ENCODE data around the gene DMD. TPM values are rescaled to one million over a fixed set of nuclear protein-coding genes. Genes with fewer than 3 reads are reported as not detected.

The DMD gene
- total RNA-seq, 2 experiments from 2014 or later = 0.14 to 0.37 TPM

DNA sequence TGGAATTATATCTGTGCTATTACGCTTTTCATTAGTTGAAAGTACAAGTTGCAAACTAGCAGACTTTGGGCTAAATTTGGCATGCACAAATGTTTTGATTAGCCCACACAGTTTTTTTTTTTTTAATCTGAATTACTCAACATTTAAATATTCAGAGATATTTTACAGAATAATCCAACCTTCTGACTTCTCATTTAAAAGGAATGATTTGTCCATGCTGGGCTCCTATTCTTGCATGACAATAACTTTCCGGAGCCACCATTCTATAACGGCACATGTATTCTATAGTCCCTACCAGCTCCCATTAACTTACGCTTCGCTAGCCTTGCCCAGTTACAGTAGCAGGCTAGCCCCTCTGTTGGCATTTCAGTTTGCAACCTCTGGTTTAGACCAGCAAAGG is 1920.2 kb downstream of the DMD start:
- DNase-seq = no peak
- CTCF ChIA-PET = no interaction called here
- H3K9me3 Mint-ChIP-seq = no peaks in the 10 kb centered on the region
- no peaks in the 10 kb centered on the region for H3K4me1 Mint-ChIP-seq (ENCODE audit: low read depth)
- intact Hi-C loops (cut with micrococcal nuclease) = loop anchor here (10.0 kb wide), 1 partner anchor 316 kb away; no protein-coding TSS in a partner anchor
- no peaks in the 10 kb centered on the region for H3K27me3 Mint-ChIP-seq (ENCODE audit: low read depth)
- no peak overlapping the region for H3K27ac Mint-ChIP-seq
- H3K36me3 Mint-ChIP-seq (ENCODE audit: low read depth) = no peaks in the 10 kb centered on the region
- no peak overlapping the region for H3K4me3 Mint-ChIP-seq

DNA sequence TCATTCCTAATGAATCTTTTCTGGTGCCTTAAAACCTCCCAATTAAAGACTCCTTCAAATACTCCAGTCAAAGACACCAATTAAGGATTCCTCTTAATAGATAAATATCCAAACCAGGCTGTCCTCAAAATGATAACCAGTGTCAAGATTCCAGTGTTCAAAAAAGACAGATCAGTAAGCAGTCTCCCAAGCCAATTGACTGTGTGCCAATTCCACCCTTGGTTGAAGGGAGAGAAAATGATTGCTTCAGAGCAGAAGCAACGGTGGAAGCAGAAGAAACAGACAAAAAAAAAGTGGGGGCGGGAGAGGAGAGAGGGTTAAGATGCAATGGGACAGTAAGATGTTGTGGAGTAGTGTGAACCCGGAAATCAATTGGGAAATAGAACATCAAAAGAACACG is 1923.5 kb downstream of the DMD start:
- no peak for DNase-seq
- Mint-ChIP-seq H3K27ac (no peak overlapping the region), H3K36me3 (ENCODE audit: low read depth) (no peaks in the 10 kb centered on the region), H3K4me3 (no peak overlapping the region), H3K4me1 (ENCODE audit: low read depth) (no peaks in the 10 kb centered on the region), H3K27me3 (ENCODE audit: low read depth) (no peaks in the 10 kb centered on the region), H3K9me3 (no peaks in the 10 kb centered on the region)
- CTCF ChIA-PET = no interaction called here
- intact Hi-C loops (cut with micrococcal nuclease) = no loop called here

DNA sequence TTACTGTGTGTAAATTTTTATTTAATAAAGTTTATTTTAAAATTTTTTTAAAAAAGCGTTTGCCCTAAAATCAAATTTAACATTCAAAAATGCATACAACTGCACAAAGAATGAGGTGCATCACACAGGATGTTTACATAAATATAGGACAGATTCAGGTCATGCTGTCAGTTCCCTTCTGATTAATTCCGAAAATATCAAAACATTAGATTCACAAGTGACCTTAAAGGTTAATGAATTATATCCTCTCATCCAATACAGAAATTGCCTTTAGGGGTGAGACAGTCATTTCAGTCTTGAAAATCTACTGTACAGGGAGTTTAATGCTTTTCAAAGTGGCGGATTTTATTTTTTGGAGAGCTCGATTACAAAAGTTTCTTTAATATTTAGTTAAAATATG is 1930.8 kb downstream of the DMD start:
- Mint-ChIP-seq H3K36me3 (ENCODE audit: low read depth) (no peaks in the 10 kb centered on the region), H3K27ac (no peak overlapping the region), H3K27me3 (ENCODE audit: low read depth) (peaks cover 2% of the 10 kb centered on the region), H3K9me3 (no peaks in the 10 kb centered on the region), H3K4me1 (ENCODE audit: low read depth) (no peaks in the 10 kb centered on the region), H3K4me3 (no peak overlapping the region)
- intact Hi-C loops (cut with micrococcal nuclease) = no loop called here
- DNase-seq = no peak
- CTCF ChIA-PET = no interaction called here

DNA sequence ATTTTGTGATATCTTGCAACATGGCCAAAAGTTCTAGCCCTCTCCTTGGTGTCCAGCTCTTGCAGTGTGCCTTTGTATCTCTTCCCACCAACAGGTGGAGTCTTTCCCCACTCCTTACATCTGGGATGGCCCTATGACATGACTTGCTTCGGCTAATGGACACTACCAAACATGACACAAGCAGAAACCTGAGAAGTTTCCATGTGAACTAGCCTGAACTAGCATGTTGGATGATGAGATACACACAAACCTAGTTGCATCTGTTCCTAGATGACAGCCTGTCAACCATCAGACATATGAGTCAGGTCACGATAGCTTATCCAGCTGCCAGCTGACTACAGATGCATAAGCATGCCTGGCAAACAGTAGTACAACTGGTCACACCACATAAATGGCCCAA is 1932.0 kb downstream of the DMD start:
- CTCF ChIA-PET = no interaction called here
- Mint-ChIP-seq H3K27me3 (ENCODE audit: low read depth) (peaks cover 2% of the 10 kb centered on the region), H3K4me1 (ENCODE audit: low read depth) (no peaks in the 10 kb centered on the region), H3K27ac (no peak overlapping the region), H3K36me3 (ENCODE audit: low read depth) (no peaks in the 10 kb centered on the region), H3K9me3 (no peaks in the 10 kb centered on the region), H3K4me3 (no peak overlapping the region)
- no peak for DNase-seq
- intact Hi-C loops (cut with micrococcal nuclease) = no loop called here

DNA sequence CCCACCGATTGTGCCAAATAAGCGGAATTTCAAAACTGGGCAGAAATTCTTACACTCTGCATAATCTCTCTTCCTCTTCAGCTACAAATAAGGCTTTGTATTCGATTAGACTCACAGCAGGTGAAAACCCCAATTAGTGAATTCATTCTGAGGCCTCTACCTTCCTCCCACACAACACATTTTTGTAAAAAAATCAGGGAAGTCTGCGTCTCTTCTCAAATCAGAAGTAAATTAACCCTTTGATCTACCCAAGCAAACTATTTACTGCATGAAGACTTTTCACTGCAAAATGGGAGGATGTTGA is 1938.9 kb downstream of the DMD start:
- CTCF ChIA-PET = no interaction called here
- Mint-ChIP-seq H3K4me1 (ENCODE audit: low read depth) (no peaks in the 10 kb centered on the region), H3K27ac (no peak overlapping the region), H3K9me3 (no peaks in the 10 kb centered on the region), H3K27me3 (ENCODE audit: low read depth) (peaks cover 6% of the 10 kb centered on the region), H3K4me3 (no peak overlapping the region), H3K36me3 (ENCODE audit: low read depth) (no peaks in the 10 kb centered on the region)
- DNase-seq = no peak
- intact Hi-C loops (cut with micrococcal nuclease) = no loop called here

DNA sequence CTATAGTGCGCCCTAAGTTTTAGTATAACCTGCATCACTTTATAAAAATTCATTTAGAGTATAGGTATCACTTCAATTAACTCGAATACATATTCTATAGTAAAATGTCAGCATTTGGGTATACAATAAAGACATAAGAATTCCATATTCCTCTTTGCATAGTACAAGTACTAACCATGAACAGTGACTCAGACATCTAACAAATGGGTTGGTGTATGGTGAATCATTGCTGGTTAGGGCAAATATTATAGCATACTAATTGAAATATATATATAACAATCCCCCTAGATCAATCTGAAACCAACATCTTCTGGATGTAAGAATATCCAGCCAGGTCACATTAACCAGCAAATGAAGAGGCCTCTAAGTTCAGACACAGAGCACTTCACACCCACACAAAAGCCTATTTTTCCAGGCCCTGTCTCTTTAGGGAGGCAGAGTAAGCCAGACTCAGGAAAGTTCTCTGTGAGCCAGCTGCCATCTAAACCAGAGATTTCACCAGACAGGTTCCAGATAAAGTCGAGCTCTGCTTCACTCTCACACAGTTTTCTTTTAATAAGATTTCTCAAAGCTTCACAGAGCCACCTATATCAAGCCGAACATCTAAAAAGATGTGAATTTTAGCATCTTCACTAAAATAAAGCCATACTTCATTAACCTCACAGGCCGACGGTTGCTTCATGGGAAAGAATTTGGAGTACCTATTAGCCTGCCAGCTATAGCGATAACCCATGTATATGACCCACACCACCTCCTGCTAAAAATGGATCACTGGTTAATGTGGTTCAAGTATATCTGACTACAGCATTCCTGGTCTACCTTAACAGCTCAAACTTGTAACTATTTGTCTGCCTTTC is 1939.5 kb downstream of the DMD start:
- Mint-ChIP-seq H3K27me3 (ENCODE audit: low read depth) (peaks cover 6% of the 10 kb centered on the region), H3K4me1 (ENCODE audit: low read depth) (no peaks in the 10 kb centered on the region), H3K27ac (no peak overlapping the region), H3K9me3 (no peaks in the 10 kb centered on the region), H3K4me3 (no peak overlapping the region), H3K36me3 (ENCODE audit: low read depth) (no peaks in the 10 kb centered on the region)
- no peak for DNase-seq
- CTCF ChIA-PET = no interaction called here
- intact Hi-C loops (cut with micrococcal nuclease) = no loop called here

DNA sequence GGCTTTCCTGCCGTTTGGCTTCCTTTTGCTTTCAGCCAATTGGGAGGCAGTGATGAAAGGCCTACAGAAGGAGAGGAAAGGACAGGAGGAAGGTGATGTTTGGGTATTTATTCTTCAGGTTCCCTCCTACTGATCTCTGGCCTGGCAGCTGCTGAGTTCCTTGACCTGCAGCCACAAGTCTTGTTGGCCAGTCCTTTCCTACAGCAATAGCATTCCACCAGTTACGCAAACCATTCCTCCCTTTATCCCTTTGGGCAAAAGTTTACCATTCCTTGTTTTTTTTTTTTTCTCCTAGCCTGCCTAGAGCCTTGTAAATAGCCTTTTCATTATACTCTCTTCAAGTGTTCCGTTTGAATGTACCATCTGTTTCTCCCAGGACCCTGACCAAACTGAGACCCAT is 1941.4 kb downstream of the DMD start:
- H3K4me3 Mint-ChIP-seq = no peak overlapping the region
- no peak for DNase-seq
- H3K9me3 Mint-ChIP-seq = no peaks in the 10 kb centered on the region
- no peaks in the 10 kb centered on the region for H3K36me3 Mint-ChIP-seq (ENCODE audit: low read depth)
- CTCF ChIA-PET = no interaction called here
- H3K4me1 Mint-ChIP-seq (ENCODE audit: low read depth) = peaks cover 6% of the 10 kb centered on the region
- peaks cover 11% of the 10 kb centered on the region for H3K27me3 Mint-ChIP-seq (ENCODE audit: low read depth)
- H3K27ac Mint-ChIP-seq = no peak overlapping the region
- intact Hi-C loops (cut with micrococcal nuclease) = no loop called here

DNA sequence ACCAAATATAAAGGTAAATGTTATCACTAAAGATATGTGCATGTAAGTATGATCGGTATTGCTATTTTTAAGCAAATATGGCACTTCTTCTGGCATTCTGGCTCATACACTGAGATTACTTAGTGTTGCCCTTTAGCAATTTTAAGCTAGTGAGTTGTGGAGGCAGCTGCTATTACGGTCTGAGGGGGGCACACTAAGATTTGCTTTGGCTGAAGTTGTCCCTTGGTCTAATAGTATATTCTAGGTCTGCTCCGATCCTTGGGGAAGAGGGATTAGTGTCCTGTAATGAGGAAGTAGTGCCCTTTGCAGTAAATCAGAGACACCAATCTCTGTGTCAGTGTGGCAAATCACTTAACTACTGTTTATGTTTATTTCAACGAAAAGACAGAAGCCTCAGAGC is 1943.0 kb downstream of the DMD start:
- no peak for DNase-seq
- Mint-ChIP-seq H3K4me1 (ENCODE audit: low read depth) (peaks cover 6% of the 10 kb centered on the region), H3K27me3 (ENCODE audit: low read depth) (peaks cover 16% of the 10 kb centered on the region), H3K27ac (no peak overlapping the region), H3K9me3 (no peaks in the 10 kb centered on the region), H3K4me3 (no peak overlapping the region), H3K36me3 (ENCODE audit: low read depth) (no peaks in the 10 kb centered on the region)
- intact Hi-C loops (cut with micrococcal nuclease) = no loop called here
- CTCF ChIA-PET = no interaction called here

DNA sequence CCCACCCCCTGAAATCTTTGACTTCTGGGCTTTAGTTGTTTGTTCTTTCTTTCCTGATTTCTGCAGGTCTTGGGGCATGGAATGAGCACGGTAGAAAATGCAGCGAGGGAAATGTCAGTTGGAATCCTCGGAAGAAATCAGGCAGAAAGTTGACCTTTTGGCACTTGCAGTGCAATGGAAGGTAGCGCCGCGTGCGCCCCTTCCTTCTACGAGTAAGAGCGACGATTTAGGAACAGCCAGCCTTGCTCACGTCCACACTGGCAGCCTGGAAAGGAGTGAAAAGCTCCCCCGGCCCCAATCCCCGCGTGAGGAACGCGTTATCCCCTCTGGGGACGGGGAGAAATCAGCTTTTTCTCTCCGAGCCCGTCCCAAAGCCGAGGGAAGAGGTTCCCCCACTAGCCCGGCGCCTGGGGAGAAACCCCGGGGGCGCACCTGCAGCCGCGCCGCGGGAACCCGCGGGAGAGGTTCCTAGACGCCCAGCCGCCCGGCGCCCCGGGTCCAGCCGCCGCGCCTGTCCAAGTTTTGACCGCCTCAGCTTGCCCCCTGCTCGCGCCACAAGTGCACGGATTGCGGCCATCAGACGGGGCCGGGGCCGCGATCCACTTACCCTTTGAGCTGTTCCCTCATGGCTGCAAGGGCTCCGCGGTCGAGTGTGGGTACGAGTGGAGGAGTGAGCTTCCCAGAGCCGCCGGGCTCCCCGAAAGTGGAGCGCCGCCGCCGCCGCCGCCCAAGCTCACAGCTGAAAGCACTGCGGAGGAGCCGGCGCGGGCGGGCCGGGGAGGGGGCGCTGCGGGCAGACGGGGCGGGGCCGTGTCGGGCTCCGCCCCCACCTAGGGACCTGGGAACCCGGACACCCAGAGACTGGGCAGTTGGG is 1944.9 kb downstream of the DMD start:
- Mint-ChIP-seq H3K4me1 (ENCODE audit: low read depth) (peaks cover 6% of the 10 kb centered on the region), H3K9me3 (no peaks in the 10 kb centered on the region), H3K4me3 (peak overlapping the region; percentile 34), H3K27me3 (ENCODE audit: low read depth) (peaks cover 16% of the 10 kb centered on the region), H3K36me3 (ENCODE audit: low read depth) (no peaks in the 10 kb centered on the region), H3K27ac (no peak overlapping the region)
- intact Hi-C loops (cut with micrococcal nuclease) = no loop called here
- peak; percentile 4 for DNase-seq
- CTCF ChIA-PET = no interaction called here

DNA sequence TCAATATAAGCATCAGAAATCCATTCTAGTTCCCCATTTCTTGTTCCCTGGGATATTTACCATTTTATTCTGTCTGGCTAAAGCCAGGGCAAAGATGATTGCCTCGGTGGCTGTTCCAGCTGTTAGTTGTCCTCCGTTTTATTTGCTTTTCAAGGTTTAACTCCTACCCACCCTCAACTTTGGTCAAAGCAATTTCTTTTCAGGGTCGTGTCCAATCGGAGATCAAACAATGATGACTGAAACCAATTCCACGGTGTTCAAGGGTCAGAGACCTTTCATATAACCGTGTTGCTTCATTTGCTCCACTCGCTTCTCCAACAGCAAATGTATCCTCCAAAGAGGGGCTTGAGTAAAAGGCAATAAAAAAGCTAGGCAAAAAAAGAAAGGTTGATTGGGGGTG is 1946.0 kb downstream of the DMD start:
- H3K4me1 Mint-ChIP-seq (ENCODE audit: low read depth) = peaks cover 6% of the 10 kb centered on the region
- H3K36me3 Mint-ChIP-seq (ENCODE audit: low read depth) = no peaks in the 10 kb centered on the region
- no peak for DNase-seq
- CTCF ChIA-PET = no interaction called here
- no peaks in the 10 kb centered on the region for H3K9me3 Mint-ChIP-seq
- intact Hi-C loops (cut with micrococcal nuclease) = no loop called here
- no peak overlapping the region for H3K27ac Mint-ChIP-seq
- H3K4me3 Mint-ChIP-seq = no peak overlapping the region
- H3K27me3 Mint-ChIP-seq (ENCODE audit: low read depth) = peaks cover 16% of the 10 kb centered on the region

DNA sequence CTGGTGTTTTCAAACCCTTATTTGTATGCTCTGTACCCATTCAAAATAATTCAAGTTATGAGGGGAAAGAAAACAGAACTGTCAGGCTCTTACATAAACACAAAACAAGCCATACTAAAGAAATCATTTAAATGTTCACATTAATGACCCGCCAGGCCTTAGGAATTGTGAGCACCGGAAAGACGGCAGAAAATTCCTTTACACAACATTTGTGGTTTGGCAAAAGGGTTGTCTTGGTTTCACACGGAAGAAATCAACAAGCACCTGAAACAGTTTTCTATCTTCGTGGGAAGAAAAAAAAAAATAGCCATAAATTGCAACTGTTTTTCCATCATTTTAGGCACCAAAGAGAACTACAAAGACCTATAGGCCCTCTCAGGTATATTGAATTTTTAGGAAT is 1951.0 kb downstream of the DMD start:
- Mint-ChIP-seq H3K4me3 (no peak overlapping the region), H3K27me3 (ENCODE audit: low read depth) (peaks cover 6% of the 10 kb centered on the region), H3K27ac (no peak overlapping the region), H3K9me3 (no peaks in the 10 kb centered on the region), H3K36me3 (ENCODE audit: low read depth) (no peaks in the 10 kb centered on the region), H3K4me1 (ENCODE audit: low read depth) (no peaks in the 10 kb centered on the region)
- CTCF ChIA-PET = no interaction called here
- intact Hi-C loops (cut with micrococcal nuclease) = no loop called here
- no peak for DNase-seq

DNA sequence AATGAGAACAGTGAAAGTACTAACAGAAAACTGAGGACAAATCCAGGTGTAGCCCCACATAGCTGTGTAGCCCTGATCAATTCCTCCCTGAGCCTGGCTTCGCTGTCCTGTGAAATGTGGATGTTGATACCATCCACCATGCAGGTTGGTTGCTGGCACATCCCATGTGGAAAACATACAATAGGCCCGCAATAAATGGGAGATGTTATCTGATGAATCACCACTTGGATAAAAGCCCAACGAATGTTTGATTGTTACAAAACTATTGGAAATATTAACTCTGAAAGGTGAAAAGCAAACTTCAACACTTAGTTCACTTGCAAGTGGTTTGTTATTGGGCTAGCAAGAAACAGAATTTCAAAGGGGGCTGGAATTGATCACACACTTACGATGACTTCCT is 1953.2 kb downstream of the DMD start:
- Mint-ChIP-seq H3K36me3 (ENCODE audit: low read depth) (no peaks in the 10 kb centered on the region), H3K4me1 (ENCODE audit: low read depth) (no peaks in the 10 kb centered on the region), H3K27ac (no peak overlapping the region), H3K27me3 (ENCODE audit: low read depth) (no peaks in the 10 kb centered on the region), H3K4me3 (no peak overlapping the region), H3K9me3 (no peaks in the 10 kb centered on the region)
- intact Hi-C loops (cut with micrococcal nuclease) = no loop called here
- CTCF ChIA-PET = no interaction called here
- DNase-seq = no peak
